Thymus (tissue), 11 donors: ENCODE results near the gene IL34. TPM values are rescaled to one million over a fixed set of nuclear protein-coding genes. Genes with fewer than 3 reads are reported as not detected.

Experiments used
- DNase-seq, 9 donors: peaks; one replicate each; pipeline ENCODE4 v3.0.0-alpha.2; 2013; ENCODE audit warnings: low spot score in 9 of 9, low read depth in 6 of 9, missing footprints in 1 of 9
- H3K27ac ChIP-seq, 2 donors: one replicate each; pipeline ENCODE4 v1.5.1; 2013; ENCODE audit warnings: control low read depth in 1 of 2, low read depth in 1 of 2, low read length in 1 of 2, mild to moderate bottlenecking in 1 of 2, moderate library complexity in 1 of 2
- H3K27me3 ChIP-seq, 2 donors: one replicate each; pipeline ENCODE4 v1.5.1; 2013; ENCODE audit warnings: low read length in 1 of 2; ENCODE audit not compliant: control insufficient read depth in 2 of 2, insufficient read depth in 1 of 2
- H3K36me3 ChIP-seq, 2 donors: one replicate each; pipeline ENCODE4 v1.5.1; 2013; ENCODE audit warnings: low read length in 1 of 2, mild to moderate bottlenecking in 1 of 2, moderate library complexity in 1 of 2; ENCODE audit not compliant: control insufficient read depth in 2 of 2, insufficient read depth in 2 of 2
- H3K4me1 ChIP-seq, 2 donors: one replicate each; pipeline ENCODE4 v1.5.1; 2013; ENCODE audit warnings: low read length in 2 of 2; ENCODE audit not compliant: control insufficient read depth in 2 of 2, insufficient read depth in 2 of 2
- H3K4me3 ChIP-seq, 2 donors: one replicate each; pipeline ENCODE4 v1.5.1; 2013; ENCODE audit warnings: low read length in 2 of 2, control low read depth in 1 of 2, mild to moderate bottlenecking in 1 of 2
- H3K9me3 ChIP-seq, 2 donors: one replicate each; pipeline ENCODE4 v1.5.1; 2013; ENCODE audit warnings: low read length in 1 of 2, mild to moderate bottlenecking in 1 of 2; ENCODE audit not compliant: control insufficient read depth in 2 of 2, insufficient read depth in 1 of 2
- WGBS: extraction: QIAGEN DNeasy Blood & Tissue Kit; methylation state at CpG from one replicate; pipeline ENCODE4 v1.1.7; 2013; 5-methylcytosine and 5-hydroxymethylcytosine counted together
- polyA plus RNA-seq: library from polyadenylated mRNA; stranded (reverse); fragments of 200-250 nt; gene quantifications from one replicate; pipeline ENCODE4 v1.2.3, GENCODE V29; 2013
- total RNA-seq: library from RNA; stranded (reverse); fragments of 120-200 nt; gene quantifications from one replicate; pipeline ENCODE4 v1.2.4, GENCODE V29; 2013
- donor health status: healthy.

IL34 gene
- total and polyA plus RNA-seq, 2 donors, result 4.7 to 10.1 TPM

DNA sequence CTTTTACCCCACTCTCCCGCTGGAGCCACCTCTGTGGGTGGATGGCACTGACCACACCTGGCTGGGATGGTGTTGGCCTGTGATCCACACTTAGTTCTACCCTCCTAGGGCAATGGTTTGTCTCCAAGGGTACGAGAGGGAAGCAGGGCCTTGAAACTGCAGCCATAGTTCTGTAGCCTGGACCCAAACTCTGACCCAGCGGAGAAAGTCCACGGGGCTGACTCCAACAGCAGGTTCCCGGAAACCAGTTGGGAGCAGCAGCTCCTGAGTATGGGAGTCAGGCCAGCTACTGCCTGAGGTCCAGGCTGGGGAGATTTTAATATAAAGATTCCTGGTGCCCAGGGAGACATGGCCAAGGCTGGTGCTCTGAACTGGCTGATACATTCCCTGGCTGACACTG lies 63.1 kb downstream of the IL34 start:
- no peak for DNase-seq
- no peaks in the 10 kb centered on the region for H3K27me3 ChIP-seq
- peaks cover 69 to 100% of the 10 kb centered on the region in 2 donors for H3K4me1 ChIP-seq
- H3K27ac ChIP-seq, result peak overlapping the region in 1 of 2 donors; percentile 96
- H3K9me3 ChIP-seq, result peaks cover 0 to 5% of the 10 kb centered on the region in 2 donors
- no peak overlapping the region for H3K4me3 ChIP-seq
- 96% methylated on average over 5 of the region's 5 CpGs for WGBS
- H3K36me3 ChIP-seq, result peaks cover 3 to 5% of the 10 kb centered on the region in 2 donors

DNA sequence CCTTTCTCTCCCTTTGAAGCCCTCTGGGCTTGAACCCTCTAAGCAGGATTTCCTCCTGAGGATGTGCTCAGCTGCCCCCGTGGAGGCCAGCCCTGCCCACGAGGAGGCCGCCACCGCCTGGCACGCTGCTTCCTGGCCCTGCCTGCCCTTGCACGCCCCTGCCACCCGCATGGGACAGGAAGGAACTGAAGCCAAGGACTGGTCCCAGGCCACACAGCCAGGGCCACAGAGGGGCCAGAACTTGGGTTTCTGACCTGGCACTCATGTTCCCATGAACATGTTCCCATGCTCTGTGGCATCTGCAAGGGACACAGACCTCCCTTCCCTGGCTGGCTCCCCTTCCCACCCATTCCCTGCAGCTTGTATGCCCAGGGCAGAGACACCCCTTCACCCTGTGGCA lies 63.6 kb downstream of the IL34 start:
- WGBS, result 28% methylated on average over 7 of the region's 7 CpGs
- DNase-seq, result peak in 1 of 9 donors; percentile 60
- Histone ChIP-seq H3K27ac (peak overlapping the region; percentile 3 to 96), H3K9me3 (peaks cover 0 to 5% of the 10 kb centered on the region in 2 donors), H3K4me3 (no peak overlapping the region), H3K27me3 (no peaks in the 10 kb centered on the region), H3K4me1 (peaks cover 71 to 100% of the 10 kb centered on the region in 2 donors), H3K36me3 (peaks cover 3 to 5% of the 10 kb centered on the region in 2 donors)

Other genes starting within 250 kb of the IL34 start
- gene ST3GAL2, start 207.5 kb upstream of the IL34 start, total RNA-seq, result 18.7 TPM
- 11.8 TPM for gene ST3GAL2, start 207.5 kb upstream of the IL34 start, polyA plus RNA-seq
- 7.7 TPM for gene FCSK, start 192.0 kb upstream of the IL34 start, total RNA-seq
- 15.7 TPM for gene FCSK, start 192.0 kb upstream of the IL34 start, polyA plus RNA-seq
- gene COG4, start 123.0 kb upstream of the IL34 start, total RNA-seq, result 39.6 TPM
- 63.3 TPM for gene COG4, start 123.0 kb upstream of the IL34 start, polyA plus RNA-seq
- gene SF3B3, start 122.7 kb upstream of the IL34 start, total RNA-seq, result 121 TPM
- gene SF3B3, start 122.7 kb upstream of the IL34 start, polyA plus RNA-seq, result 120 TPM
- gene MTSS2, start 39.5 kb downstream of the IL34 start, total RNA-seq, result 12.0 TPM
- 36.4 TPM for gene MTSS2, start 39.5 kb downstream of the IL34 start, polyA plus RNA-seq
- 28.7 TPM for gene VAC14, start 154.6 kb downstream of the IL34 start, total RNA-seq
- 33.1 TPM for gene VAC14, start 154.6 kb downstream of the IL34 start, polyA plus RNA-seq